Retina (tissue), 1 donor: Measurements from ENCODE around the gene SLC25A1.

ENCODE experiments used
- DNase-seq: peaks from one replicate; pipeline ENCODE4 v3.0.0-alpha.2; 2016

The SLC25A1 gene

DNA sequence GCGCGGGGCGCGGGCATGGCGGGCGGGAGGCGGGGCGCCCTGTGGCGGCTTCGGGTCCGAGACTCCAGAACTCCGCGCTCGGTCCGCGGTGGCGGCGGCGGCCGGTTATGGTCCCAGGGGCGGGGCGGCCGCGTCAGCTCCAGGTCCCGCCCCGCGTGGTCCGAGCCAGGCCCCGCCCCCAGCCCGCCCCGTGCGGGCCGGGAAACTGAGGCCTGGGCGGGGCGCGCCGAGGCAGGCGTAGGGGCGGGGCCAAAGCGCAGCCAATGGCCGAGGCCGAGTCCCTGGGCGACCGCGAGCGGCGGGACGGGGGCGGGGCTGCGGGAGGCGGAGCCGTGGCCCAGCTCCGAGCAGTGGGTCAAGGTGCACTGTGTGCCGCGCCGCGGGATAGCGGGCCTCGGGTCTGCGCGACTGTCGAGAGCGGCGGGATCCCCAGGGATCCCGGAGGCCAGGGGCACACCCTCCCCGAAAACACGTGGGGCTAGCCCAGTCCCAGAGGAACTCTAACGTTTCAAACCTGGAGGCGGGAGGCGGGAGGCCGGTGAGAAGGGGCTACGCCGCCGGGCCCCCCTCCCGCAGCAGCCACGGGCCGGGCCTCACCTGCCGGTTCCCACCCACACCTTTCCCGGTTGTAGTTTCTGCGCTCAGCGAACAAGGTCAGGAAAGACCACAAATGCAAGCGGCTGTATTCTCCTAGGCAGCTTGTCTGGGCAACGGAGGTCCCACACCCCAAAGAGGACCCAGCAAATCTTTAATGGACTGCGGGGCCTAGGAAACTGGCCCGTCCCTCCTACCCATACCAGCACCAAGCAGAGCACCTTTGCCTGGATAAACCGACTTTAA, at the start of gene SLC25A1:
SLC25A1 (minus strand) TSS at position 80 of the 840 bp plus-strand sequence; CDS start at position 17, 63 bp downstream.
- DNase-seq: peak; percentile 86

DNA sequence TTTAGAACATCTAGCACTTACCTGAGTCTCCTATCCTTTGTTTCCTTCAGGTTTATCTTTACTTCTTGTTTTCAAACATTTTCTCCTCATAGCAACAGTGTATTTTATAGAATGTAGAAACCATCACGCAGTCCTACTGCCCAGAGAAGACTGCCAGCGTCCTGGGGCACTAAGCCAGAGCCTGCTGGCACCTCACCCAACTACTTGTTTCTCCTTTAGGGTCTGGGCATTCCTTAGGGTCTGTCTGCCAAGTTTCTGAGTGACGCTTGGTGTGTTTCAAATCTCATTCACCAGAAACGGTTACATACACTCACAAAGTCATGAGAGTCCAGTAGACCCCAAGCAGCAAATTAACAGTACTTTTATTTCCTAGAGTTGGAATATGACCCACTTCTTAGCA, 49.6 kb upstream of the SLC25A1 start:
- no peak for DNase-seq

- DNase-seq: no peak
Observed at GRCh38 chr22:19226428-19226827, 47.9 kb upstream of the SLC25A1 start.

DNA sequence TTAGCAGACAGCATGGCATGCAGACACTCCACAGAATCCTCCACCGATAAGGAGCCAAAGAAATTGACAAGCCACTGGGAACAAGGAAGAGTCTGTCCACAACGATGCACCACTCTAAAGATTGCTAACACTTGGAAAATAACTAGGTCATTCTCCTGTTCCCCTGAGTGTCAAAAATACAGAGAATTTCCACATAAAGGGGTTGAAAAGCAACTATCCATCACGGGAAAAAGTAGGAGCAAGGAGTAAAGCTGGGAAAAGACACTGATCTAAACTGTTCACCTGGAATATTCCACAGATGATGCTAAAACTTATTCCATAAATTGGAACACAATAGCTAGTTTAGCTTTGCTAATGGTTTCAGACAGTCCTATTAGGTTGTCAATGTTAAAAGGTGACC, 47.0 kb upstream of the SLC25A1 start:
- no peak for DNase-seq

GRCh38 chr22:19224985-19225384, 46.4 kb upstream of the SLC25A1 start:
- DNase-seq: no peak

GRCh38 chr22:19224557-19224956, 46.0 kb upstream of the SLC25A1 start:
- no peak for DNase-seq

- DNase-seq: no peak
Observed at GRCh38 chr22:19223617-19224016, 45.1 kb upstream of the SLC25A1 start.

- DNase-seq: no peak
Observed at GRCh38 chr22:19223110-19223509, 44.6 kb upstream of the SLC25A1 start.

GRCh38 chr22:19222242-19223005, 43.9 kb upstream of the SLC25A1 start:
- DNase-seq: no peak

GRCh38 chr22:19220867-19221266, 42.3 kb upstream of the SLC25A1 start:
- DNase-seq: no peak

DNA sequence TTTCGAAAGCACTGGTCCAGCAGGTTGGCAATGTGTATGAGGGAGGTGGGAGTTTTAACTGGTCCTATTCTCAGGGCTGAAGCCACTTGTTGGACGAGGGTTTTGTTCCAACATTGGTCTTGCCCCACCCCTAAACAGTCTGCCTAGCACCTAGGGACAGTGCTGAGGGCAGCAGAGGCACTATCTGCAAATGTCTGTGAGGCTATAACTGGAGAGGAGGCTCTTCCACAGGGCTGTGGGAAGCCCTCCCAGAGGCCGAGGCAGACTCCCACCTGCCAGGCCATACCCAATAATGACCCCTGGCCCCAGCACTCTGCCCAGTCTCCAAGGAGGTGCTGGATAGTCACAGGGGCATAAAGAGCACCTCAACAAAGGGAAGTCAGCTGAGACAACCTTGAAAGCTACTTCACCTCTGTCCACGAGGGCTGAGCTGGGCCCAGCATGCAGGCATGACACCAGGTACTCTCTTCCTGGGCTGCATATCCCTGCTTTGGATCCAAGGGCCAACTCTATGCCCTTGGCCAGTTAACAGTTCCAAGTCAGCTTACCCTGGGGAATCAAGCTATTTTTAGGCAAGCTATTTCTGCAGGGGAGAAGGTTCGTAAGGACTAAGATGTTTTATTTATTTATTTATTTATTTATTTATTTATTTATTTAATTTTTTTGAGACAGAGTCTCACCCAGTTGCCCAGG, 40.2 kb upstream of the SLC25A1 start:
- DNase-seq: no peak

DNA sequence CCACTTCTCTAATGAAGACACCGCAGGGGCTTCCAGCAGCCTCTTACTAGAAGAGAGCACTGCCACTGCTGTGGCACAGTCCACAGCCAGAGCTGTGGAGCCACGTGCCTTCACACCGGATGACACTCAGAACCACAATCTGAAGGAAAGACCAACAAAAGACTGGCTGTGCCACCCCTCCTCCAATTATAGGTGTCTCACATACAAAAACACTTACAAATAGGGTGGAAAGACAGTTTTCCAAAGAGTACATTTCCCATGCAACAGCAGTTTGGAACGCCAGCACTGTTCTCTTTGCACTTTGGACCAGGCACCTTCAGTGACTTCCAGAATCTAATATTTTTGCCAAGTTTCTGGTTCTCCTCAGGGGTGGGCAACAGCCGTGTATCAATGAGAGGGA, 38.0 kb upstream of the SLC25A1 start:
- no peak for DNase-seq

- DNase-seq: no peak
Observed at GRCh38 chr22:19215360-19215759, 36.8 kb upstream of the SLC25A1 start.

GRCh38 chr22:19214078-19214473, 35.5 kb upstream of the SLC25A1 start:
- DNase-seq: no peak

DNA sequence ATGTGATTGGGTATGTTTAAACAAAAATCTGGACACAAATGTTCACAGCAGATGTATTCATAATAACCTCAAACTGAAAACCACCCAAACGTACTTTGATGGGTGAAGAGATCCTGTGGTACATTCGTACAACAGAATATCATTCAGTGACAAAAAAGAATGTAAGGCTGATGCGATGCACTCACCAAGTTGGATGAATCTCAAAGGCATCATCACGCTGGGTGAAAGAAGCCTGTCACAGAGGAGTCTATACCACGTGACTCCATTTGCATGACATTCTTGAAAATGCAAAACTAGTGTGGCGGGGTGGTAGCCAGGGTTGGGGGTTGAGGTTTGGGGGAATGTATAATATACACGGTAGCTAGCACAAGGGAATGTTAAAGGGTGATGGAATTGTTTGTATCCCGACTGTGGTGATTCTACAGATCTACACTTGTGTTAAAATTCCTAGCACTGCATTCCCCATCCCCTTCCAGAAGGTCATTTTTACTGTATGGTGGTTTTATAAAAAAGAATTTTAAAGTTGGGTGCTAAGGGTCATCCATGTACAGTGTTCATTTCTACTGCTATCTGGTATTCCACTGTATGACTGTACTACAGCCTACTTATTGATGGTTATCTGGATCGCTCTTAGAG, 35.0 kb upstream of the SLC25A1 start:
- no peak for DNase-seq

- no peak for DNase-seq
Observed at GRCh38 chr22:19213001-19213400, 34.5 kb upstream of the SLC25A1 start.

GRCh38 chr22:19212302-19212870, 33.9 kb upstream of the SLC25A1 start:
- no peak for DNase-seq

DNA sequence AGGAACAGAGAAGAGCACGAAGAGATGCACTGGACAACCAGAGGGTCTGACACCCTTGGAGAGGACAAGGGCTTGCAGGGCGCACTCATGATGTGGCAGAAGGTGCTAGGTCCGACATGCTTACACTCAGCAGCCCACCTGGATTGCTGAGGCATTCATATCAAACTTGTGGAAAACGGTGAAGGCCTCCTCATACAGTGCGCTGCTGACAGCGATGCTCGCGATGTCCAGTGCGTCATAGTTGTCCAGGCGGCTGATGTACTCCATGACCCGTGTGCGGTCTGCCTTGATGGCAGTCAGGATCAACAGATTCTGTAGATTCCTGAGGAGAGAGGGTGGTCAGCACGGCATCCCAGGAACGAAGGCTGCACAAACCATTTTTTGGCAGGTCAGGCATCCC, 31.7 kb upstream of the SLC25A1 start:
- no peak for DNase-seq

DNA sequence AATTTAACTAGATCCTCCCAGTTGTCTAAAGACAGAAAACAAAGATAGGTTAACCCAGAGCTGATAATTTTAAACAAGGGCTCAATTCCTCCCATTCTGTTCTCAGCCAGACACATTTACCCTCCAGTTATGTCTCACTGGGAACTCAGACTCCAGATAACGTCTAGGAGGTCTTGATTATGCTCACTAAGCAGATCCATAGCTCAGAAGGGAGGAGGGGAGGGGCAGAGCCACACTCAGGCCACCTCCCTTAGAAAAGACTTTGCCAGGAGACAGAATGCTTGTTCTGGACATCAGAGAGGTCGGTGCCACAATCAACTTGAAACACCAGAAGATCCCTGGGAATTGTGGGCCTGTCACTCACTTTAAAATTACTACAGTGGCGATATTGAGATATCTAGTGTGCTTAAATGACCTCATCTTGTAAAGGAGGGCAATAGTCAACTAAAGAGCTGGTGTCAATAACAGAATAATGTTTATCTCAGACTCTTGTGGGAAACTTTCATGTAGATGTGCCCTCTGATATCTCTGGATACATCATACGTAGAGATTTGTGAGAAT, 29.8 kb upstream of the SLC25A1 start:
- no peak for DNase-seq

GRCh38 chr22:19207884-19208283, 29.3 kb upstream of the SLC25A1 start:
- DNase-seq: no peak

DNA sequence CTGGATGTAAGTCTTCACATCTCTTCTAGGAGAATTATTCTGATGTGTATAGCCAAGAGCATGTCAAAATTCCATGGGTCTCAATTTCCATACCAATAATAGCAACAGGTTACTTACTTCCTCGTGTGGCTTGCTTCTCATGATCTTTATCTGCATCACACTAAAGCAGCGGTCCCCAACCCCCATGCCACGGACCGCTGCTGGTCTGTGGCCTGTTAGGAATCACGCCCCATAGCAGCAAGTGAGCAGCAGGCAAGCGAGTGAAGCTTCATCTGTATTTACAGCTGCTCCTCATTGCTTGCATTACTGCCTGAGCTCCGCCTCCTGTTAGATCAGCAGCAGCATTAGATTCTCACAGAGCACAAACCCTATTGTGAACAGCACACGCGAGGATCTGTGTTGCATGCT, 28.9 kb upstream of the SLC25A1 start:
- DNase-seq: no peak

DNA sequence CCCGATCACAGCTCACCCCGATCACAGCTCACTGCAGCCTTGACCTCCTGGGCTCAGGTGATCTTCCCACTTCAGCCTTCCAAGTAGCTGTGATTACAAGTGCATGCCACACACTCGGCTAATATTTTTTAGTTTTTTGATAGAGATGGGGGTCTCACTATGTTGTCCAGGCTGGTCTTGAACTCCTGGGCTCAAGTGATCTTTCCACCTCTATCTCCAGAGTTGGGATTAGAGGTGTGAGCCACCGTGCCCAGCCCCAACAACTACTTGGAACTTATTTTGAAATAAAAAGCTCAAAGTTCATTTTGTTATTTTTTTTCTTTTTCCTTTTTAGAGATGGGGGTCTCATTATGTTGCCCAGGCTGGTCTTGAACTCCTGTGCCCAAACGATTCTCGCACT, 27.8 kb upstream of the SLC25A1 start:
- DNase-seq: no peak
